HepG2 (cell line): Measurements from ENCODE around the gene MAPK8IP1. TPM values are rescaled to one million over a fixed set of nuclear protein-coding genes. Genes with fewer than 3 reads are reported as not detected.

Experiments
- DPF2 ChIP-seq: sonication (generic); formaldehyde crosslinking; IDR thresholded peaks from 2 replicates; pipeline ENCODE4 v1.4.0; 2020; ENCODE audit warnings: mild to moderate bottlenecking, low read depth, missing genetic modification reagents, borderline replicate concordance
- GTF3A ChIP-seq: sonication (generic); formaldehyde crosslinking; conservative IDR thresholded peaks from 2 replicates; pipeline ENCODE4 v1.4.0; 2020; ENCODE audit warnings: mild to moderate bottlenecking, missing genetic modification reagents
- HNRNPH1 ChIP-seq: fragments of 200-400 bp; formaldehyde crosslinking; optimal IDR thresholded peaks from 2 replicates; pipeline ENCODE3; 2017; ENCODE audit warnings: mild to moderate bottlenecking, low read depth, low read length
- ONECUT2 ChIP-seq: sonication (generic); formaldehyde crosslinking; IDR thresholded peaks from 2 replicates; pipeline ENCODE4 v1.4.0; 2020; ENCODE audit warnings: missing genetic modification reagents
- RXRB ChIP-seq: IDR thresholded peaks from 2 replicates; pipeline ENCODE4 v1.6.1; 2016; ENCODE audit warnings: borderline replicate concordance, missing genetic modification reagents, missing compliant biosample characterization
- TCF12 ChIP-seq, 2 experiments: fragments of 450-650 bp in 1 of 2; sonication (generic) in 1 of 2; formaldehyde crosslinking in 1 of 2; IDR thresholded peaks; 2 replicates each; pipeline versions ENCODE4 v1.6.1 to v1.8.0; 2017 to 2022; ENCODE audit warnings: antibody characterized with exemption in 1 of 2, mild to moderate bottlenecking in 1 of 2, missing genetic modification reagents in 1 of 2, moderate library complexity in 1 of 2
- WIZ ChIP-seq: sonication (generic); formaldehyde crosslinking; IDR thresholded peaks from 2 replicates; pipeline ENCODE4 v1.5.1; 2020; ENCODE audit warnings: mild to moderate bottlenecking, missing genetic modification reagents
- ZKSCAN5 ChIP-seq: sonication (generic); formaldehyde crosslinking; IDR thresholded peaks from 2 replicates; pipeline ENCODE4 v1.5.1; 2020; ENCODE audit warnings: mild to moderate bottlenecking, missing genetic modification reagents
- ZNF207 ChIP-seq: fragments of 450-650 bp; IDR thresholded peaks from 2 replicates; pipeline ENCODE4 v1.6.1; 2016; ENCODE audit warnings: antibody characterized with exemption, borderline replicate concordance
- ZNF232 ChIP-seq: sonication (generic); formaldehyde crosslinking; IDR thresholded peaks from 2 replicates; pipeline ENCODE4 v1.4.0; 2020; ENCODE audit warnings: missing genetic modification reagents, borderline replicate concordance
- ZNF430 ChIP-seq: sonication (generic); formaldehyde crosslinking; IDR thresholded peaks from 2 replicates; pipeline ENCODE4 v1.9.0; 2021; ENCODE audit warnings: mild to moderate bottlenecking, missing genetic modification reagents
- ZNF746 ChIP-seq: sonication (generic); formaldehyde crosslinking; IDR thresholded peaks from 2 replicates; pipeline ENCODE4 v1.8.0; 2022; ENCODE audit warnings: mild to moderate bottlenecking, missing genetic modification reagents
- ZNF772 ChIP-seq: sonication (generic); formaldehyde crosslinking; IDR thresholded peaks from 2 replicates; pipeline ENCODE4 v1.5.0; 2020; ENCODE audit warnings: mild to moderate bottlenecking, missing genetic modification reagents
- ZNF782 ChIP-seq: sonication (generic); formaldehyde crosslinking; IDR thresholded peaks from 2 replicates; pipeline ENCODE4 v1.4.0; 2020; ENCODE audit warnings: missing genetic modification reagents, mild to moderate bottlenecking, borderline replicate concordance
- ZSCAN30 ChIP-seq: sonication (generic); formaldehyde crosslinking; IDR thresholded peaks from 2 replicates; pipeline ENCODE4 v1.5.0; 2020; ENCODE audit warnings: mild to moderate bottlenecking, missing genetic modification reagents
- polyA plus RNA-seq, 8 experiments: library from polyadenylated mRNA; depleted of rRNA in 3 of 8; stranded (reverse) in 7 of 8; unstranded in 1 of 8; fragments of >200 nt; fragmentation: Illumina TruSeq in 4 of 8; extraction: Trizol in 4 of 8; gene quantifications; 2 replicates each; pipeline versions ENCODE4 v1.2.1 to v1.2.3, GENCODE V29; 2011 to 2016; ENCODE audit warnings: low read depth in 4 of 8, missing spikeins in 1 of 8, mixed read lengths in 1 of 8; ENCODE audit not compliant: insufficient read depth in 1 of 8
- total RNA-seq, 5 experiments: library from RNA; depleted of rRNA; stranded (reverse); fragments of >200 nt; fragmentation: Illumina TruSeq; extraction: Trizol; gene quantifications; 2 replicates each; pipeline ENCODE4 v1.2.3, GENCODE V29; 2016; ENCODE audit warnings: low read depth in 1 of 5
- TF ChIP-seq, protein P1 (sequence below): sonication (generic); formaldehyde crosslinking; IDR thresholded peaks from 2 replicates; pipeline ENCODE4 v1.4.0; 2020; ENCODE audit warnings: missing genetic modification reagents
- TF ChIP-seq, protein P2 (sequence below): sonication (generic); formaldehyde crosslinking; IDR thresholded peaks from 2 replicates; pipeline ENCODE4 v1.5.1; 2020; ENCODE audit warnings: missing genetic modification reagents, mild to moderate bottlenecking, borderline replicate concordance
- TF ChIP-seq, protein P3 (sequence below): sonication (generic); formaldehyde crosslinking; IDR thresholded peaks from 2 replicates; pipeline ENCODE4 v1.5.0; 2020; ENCODE audit warnings: mild to moderate bottlenecking, missing genetic modification reagents
- TF ChIP-seq, protein P4 (sequence below): sonication (generic); formaldehyde crosslinking; IDR thresholded peaks from 2 replicates; pipeline ENCODE4 v1.8.1; 2023; ENCODE audit warnings: mild to moderate bottlenecking, missing genetic modification reagents
- TF ChIP-seq, protein P5 (sequence below): IDR thresholded peaks from 2 replicates; pipeline ENCODE4 v1.6.1; 2016; ENCODE audit warnings: mild to moderate bottlenecking

MAPK8IP1 gene
- total and polyA plus RNA-seq, 2 of the 13 experiments (the other 11 are each of a cell fraction or from before 2014, with no cell fraction given): 2.2 to 4.2 TPM

DNA sequence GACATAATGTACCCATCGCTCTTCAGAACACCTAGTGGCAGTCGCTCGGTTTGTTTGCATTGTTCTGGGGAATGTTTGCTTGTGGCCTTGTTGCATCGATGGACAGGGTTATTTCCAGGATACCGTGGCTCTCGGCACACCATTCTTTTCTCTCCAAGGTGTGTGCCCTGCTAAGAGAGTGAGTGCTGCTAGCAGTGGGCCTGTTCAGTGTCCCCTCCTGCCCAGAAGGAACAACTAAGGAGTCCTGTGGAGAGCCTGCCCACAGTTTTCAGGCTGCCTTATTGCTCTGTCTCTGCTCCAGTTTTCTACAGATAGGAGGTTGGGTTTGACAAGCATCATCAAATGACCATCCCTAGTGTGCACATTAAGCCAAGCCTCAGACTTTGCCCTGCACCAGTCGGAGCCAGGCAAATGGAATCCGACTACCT is 36.8 kb upstream of the MAPK8IP1 start (continued):
- TF ChIP-seq, protein P1, sequence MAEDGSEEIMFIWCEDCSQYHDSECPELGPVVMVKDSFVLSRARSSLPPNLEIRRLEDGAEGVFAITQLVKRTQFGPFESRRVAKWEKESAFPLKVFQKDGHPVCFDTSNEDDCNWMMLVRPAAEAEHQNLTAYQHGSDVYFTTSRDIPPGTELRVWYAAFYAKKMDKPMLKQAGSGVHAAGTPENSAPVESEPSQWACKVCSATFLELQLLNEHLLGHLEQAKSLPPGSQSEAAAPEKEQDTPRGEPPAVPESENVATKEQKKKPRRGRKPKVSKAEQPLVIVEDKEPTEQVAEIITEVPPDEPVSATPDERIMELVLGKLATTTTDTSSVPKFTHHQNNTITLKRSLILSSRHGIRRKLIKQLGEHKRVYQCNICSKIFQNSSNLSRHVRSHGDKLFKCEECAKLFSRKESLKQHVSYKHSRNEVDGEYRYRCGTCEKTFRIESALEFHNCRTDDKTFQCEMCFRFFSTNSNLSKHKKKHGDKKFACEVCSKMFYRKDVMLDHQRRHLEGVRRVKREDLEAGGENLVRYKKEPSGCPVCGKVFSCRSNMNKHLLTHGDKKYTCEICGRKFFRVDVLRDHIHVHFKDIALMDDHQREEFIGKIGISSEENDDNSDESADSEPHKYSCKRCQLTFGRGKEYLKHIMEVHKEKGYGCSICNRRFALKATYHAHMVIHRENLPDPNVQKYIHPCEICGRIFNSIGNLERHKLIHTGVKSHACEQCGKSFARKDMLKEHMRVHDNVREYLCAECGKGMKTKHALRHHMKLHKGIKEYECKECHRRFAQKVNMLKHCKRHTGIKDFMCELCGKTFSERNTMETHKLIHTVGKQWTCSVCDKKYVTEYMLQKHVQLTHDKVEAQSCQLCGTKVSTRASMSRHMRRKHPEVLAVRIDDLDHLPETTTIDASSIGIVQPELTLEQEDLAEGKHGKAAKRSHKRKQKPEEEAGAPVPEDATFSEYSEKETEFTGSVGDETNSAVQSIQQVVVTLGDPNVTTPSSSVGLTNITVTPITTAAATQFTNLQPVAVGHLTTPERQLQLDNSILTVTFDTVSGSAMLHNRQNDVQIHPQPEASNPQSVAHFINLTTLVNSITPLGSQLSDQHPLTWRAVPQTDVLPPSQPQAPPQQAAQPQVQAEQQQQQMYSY (CRISPR knock-in tag): no peak
- TF ChIP-seq ZKSCAN5 (no peak), WIZ (CRISPR knock-in tag) (no peak), ZNF772 (no peak), TCF12 (IDR thresholded peaks at IDR 0.05) (no peak), TCF12 (CRISPR knock-in tag; IDR thresholded peaks at IDR 0.05) (no peak), ZNF782 (no peak), ONECUT2 (CRISPR knock-in tag) (peak; percentile 28; the same call in 1 of the 2 replicates), DPF2 (no peak), HNRNPH1 (no peak), ZNF232 (CRISPR knock-in tag) (no peak), ZSCAN30 (CRISPR knock-in tag) (no peak), ZNF430 (CRISPR knock-in tag) (peak; percentile 36; the same call in 1 of the 2 replicates), ZNF746 (CRISPR knock-in tag) (no peak), GTF3A (CRISPR knock-in tag) (no peak), ZNF207 (no peak), RXRB (CRISPR knock-in tag) (peak; percentile 42)
- TF ChIP-seq, protein P2, sequence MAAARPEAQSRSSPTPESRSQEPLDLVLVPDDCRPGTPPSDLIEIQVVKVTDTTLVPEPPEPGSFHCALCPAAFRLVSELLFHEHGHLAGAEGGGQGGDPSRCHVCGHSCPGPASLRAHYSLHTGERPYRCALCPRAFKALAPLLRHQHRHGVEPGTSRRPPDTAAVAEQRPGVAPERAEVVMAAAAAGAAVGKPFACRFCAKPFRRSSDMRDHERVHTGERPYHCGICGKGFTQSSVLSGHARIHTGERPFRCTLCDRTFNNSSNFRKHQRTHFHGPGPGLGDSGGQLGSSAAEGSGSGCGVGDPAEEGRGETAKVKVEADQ (CRISPR knock-in tag): no peak
- TF ChIP-seq, protein P3, sequence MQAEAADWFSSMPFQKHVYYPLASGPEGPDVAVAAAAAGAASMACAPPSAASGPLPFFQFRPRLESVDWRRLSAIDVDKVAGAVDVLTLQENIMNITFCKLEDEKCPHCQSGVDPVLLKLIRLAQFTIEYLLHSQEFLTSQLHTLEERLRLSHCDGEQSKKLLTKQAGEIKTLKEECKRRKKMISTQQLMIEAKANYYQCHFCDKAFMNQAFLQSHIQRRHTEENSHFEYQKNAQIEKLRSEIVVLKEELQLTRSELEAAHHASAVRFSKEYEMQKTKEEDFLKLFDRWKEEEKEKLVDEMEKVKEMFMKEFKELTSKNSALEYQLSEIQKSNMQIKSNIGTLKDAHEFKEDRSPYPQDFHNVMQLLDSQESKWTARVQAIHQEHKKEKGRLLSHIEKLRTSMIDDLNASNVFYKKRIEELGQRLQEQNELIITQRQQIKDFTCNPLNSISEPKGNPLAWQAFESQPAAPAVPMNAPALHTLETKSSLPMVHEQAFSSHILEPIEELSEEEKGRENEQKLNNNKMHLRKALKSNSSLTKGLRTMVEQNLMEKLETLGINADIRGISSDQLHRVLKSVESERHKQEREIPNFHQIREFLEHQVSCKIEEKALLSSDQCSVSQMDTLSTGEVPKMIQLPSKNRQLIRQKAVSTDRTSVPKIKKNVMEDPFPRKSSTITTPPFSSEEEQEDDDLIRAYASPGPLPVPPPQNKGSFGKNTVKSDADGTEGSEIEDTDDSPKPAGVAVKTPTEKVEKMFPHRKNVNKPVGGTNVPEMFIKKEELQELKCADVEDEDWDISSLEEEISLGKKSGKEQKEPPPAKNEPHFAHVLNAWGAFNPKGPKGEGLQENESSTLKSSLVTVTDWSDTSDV (CRISPR knock-in tag): no peak
- TF ChIP-seq, protein P4, sequence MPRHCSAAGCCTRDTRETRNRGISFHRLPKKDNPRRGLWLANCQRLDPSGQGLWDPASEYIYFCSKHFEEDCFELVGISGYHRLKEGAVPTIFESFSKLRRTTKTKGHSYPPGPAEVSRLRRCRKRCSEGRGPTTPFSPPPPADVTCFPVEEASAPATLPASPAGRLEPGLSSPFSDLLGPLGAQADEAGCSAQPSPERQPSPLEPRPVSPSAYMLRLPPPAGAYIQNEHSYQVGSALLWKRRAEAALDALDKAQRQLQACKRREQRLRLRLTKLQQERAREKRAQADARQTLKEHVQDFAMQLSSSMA: no peak
- TF ChIP-seq, protein P5, sequence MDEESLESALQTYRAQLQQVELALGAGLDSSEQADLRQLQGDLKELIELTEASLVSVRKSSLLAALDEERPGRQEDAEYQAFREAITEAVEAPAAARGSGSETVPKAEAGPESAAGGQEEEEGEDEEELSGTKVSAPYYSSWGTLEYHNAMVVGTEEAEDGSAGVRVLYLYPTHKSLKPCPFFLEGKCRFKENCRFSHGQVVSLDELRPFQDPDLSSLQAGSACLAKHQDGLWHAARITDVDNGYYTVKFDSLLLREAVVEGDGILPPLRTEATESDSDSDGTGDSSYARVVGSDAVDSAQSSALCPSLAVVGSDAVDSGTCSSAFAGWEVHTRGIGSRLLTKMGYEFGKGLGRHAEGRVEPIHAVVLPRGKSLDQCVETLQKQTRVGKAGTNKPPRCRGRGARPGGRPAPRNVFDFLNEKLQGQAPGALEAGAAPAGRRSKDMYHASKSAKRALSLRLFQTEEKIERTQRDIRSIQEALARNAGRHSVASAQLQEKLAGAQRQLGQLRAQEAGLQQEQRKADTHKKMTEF: no peak
